HG02642 (cell line): ENCODE data around the gene SNTG2.
"Not testable (repeated sequence)": the region's sequence is repeated elsewhere in the genome, so short reads cannot be mapped to it uniquely, and the experiment has no call there.

Experiments used
- ATAC-seq: cut with Tn5 transposase; IDR thresholded peaks from one replicate; pipeline ENCODE4 v1.9.1; 2021; ENCODE audit warnings: mild to moderate bottlenecking; ENCODE audit not compliant: unreplicated experiment, poor library complexity

SNTG2 gene

DNA sequence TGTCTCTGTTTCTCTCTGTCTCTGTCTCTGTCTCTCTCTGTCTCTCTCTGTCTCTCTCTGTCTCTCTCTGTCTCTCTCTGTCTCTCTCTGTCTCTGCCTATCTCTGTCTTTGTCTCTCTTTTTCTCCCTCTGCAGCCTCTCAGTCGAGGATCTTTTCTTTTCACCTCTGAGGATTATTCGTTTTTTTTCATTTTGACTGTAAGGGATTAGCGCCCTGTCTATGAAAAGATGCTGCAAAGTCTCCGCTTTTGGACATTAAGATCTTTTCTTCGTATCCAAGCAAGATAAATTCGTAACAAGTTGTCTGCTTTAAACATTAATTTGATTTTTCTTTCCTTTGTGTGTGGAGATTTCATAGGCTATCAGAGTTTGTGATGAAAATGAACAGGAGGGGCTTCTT, 271.4 kb downstream of the SNTG2 start:
- ATAC-seq = no peak

DNA sequence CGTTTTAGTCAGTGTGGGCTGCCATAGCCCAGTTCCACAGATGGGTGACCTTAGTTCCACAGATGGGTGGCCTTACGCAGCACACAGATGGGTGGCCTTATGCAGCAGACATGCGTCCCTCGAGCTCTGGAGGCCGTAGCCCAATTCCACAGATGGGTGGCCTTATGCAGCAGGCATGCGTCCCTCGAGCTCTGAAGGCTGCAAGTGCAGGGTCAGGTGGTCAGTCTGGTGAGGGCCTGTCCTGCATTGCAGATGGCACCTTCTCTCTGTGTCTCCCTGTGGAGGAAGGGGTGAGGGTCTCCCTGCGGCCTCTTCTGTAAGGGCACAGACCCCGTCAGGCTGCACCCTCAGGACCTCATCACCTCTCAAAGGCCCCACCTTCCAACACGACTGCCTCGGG, 273.1 kb downstream of the SNTG2 start:
- no peak for ATAC-seq

DNA sequence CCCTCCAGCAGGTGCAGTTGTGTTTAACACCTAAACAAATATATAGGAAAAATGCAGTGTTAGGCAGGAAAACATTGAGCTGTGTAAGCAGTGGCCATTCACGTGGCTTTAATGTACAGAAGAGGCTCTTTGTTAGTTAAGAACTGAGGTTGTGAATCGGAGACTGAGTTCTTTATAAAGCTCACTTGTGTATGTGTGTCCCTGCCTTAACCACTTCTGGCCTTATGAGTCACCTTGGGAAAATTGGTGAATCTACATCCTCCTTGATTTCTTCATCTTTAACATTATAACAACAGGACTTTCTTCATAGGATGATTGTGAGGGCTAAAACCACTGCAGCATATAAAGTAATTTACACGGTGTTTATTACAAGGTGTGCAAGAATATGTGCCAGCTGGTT, 274.3 kb downstream of the SNTG2 start:
- ATAC-seq = no peak

DNA sequence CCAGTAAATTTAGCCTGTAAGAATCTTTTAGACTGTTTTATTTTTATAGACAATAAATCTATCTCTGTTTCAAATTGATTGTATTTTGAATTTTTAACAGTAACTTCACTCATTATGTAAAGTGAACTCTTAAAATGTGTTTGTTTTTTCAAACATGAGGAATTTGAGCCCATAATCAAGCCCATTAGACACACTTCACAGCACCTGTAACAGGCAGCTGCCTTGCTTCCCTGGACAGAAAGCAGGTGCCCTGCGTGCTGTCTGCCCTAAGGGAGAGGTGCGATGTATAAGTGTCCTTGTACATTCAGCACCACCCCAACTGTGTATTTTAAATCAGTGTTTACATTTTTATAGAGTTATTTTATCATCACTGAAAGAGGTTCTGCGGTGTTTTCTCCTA, 276.1 kb downstream of the SNTG2 start:
- ATAC-seq = no peak

DNA sequence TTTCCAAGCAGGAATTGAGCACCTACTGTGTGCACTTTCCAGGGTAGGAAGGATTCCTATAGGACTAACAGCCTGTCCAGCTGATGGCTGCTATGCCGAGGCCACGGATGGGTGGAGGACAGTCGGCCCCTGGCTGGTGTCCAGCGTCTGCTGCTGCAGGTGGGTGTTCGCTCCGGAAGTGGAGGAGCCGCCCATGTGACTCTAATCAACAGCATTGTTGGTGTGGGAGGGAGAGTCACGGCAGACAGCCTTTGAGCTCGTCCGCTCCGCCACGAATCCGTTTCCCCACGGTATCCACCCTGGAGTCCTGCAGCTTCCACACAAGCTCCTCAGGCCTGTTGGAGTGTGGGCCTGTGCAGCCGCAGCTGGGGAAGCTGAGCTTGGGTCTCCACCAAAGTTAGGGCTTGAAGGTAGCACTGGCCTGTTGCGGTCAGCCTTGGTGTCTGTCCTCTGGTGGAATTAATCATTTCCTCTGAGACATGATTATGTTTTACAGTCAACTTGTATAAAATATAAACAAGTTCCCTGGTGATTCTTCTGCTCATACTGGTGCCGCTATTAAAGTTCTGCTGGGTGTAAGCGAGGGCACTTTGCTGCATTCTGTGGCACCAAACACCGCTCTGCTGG, 276.7 kb downstream of the SNTG2 start:
- no peak for ATAC-seq

DNA sequence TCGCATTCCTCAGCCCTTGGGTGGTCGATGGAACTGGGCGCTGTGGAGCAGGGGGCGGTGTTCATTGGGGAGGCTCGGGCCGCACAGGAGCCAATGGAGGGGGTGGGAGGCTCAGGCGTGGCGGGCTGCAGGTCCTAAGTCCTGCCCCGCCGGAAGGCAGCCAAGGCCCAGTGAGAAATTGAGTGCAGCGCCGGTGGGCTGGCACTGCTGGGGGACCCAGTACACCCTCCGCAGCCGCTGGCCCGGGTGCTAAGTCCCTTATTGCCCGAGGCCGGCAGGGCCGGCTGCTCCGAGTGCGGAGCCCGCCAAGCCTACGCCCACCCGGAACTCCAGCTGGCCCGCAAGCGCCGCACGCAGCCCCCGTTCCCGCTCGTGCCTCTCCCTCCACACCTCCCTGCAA, 278.9 kb downstream of the SNTG2 start:
- not testable (repeated sequence) for ATAC-seq

DNA sequence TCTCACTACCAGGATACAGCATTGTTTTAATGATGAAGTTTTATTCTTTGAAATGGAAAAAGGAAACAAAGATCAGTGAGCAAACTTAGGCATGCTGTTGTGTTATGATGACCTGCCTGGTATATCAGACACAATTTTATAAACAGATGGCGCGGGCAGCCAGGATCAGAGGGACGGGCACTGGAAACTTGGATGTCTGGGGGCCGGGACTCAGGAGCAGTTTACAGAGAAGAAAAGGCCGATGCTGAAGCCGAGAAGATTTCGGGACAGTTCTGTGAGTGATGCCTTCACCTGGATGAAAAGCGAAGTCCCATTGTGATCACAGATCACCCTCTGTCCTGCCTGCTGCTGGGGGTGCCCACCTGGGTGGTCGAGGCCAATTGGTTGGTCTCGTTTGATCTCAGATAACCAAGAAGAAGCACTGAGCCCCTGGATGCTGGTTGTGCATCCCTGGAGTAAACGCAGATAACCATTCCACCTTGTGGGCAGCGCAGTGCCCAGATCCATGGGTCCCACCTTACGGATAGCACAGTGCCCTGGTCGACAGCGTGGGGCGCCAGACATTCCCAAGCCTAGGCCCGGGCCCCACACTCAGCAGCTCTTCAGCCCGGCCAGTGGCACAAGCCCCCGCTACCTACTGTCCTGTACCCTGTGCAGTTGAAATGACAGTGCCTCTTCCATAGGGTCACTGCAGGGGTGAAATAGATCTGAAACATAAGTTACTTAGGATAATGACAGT, 279.7 kb downstream of the SNTG2 start:
- no peak for ATAC-seq

DNA sequence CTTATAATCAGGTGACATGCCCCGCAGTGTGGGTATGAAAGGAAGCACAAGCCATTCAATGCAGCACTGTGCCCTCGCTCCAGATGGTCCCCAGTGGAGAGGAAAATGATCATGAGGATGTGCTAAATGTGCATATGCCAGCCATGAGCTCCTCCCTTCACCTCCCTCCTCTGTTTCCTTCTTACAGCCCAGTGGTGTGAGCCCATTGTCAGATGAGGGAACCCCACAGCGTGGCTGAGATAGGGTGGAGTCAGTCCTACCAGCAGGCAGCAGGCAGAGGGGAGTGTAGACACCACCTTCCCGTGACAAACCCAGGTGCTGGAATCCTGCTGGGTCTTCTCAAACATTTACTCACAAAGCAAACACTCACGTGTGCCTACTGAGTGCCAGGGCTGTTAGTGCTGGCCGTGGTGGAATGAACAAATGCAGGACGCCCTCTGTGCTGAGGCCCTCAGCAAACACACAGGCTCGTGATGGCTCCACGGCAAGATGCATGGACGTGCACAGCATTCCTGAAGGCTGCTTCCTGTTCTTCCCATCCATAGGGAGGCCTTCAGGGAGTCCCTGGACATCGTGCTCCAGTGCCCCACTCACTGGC, 280.9 kb downstream of the SNTG2 start:
- no peak for ATAC-seq

DNA sequence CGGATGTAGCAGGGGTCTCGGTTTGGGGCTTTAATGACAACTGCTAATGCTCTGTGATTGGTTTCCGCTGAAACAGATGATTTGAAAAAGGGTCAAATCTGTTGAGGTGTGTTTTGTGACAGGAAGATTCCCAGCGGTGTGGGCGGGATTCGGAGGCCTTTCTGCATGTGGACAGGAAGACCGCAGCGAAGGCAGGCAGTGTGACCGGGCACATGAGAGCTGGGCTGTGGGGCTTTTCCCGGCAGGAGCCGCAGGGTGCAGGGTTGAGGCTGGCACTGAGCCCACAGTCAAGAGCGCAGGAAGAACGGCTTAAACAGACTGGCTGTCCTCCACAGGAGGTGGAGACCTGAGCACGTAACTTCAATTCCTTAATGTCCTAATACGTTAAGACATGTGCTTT, 282.6 kb downstream of the SNTG2 start:
- no peak for ATAC-seq

DNA sequence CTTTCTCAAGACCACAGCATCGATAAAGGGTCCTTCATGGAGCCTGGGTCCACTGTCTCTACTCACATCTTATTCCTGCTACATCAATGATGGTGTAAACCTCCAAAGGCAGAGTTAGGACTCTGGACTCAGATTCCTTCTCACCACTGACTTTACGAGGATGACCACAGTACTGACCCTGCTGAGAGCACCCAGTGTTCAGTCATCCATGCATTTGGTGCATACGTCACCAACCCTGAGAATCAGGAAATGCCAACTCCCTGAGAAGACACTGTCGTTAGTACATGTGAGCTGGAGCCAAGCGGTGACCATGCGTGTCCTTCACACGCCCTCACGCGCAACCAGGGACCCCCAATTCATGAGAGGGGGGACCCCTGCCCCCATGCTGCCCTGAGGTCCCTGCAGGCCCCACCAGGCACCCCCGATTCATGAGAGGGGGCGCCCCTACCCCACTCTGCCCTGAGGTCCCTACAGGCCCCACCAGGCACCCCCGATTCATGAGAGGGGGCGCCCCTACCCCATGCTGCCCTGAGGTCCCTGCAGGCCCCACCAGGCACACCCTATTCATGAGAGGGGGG, 284.2 kb downstream of the SNTG2 start:
- no peak for ATAC-seq

DNA sequence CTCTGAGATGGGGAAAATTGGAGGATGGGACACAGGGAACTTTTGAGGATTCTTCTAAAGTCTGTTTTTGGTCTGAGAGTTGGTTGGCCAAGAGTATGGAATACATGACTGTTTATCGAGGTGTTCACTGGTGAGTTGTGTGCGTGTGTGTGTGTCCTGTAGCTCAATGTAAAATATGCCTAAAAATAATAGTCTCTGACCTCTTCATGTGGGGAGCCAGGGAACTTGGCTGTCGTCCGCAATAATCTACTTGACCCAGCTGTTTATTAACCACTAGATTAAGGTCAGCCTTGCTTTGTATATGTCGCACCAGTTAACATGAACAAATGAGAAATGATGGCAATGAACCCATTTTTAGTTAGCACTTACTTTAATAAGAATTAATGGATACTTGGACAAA, 285.2 kb downstream of the SNTG2 start:
- no peak for ATAC-seq

DNA sequence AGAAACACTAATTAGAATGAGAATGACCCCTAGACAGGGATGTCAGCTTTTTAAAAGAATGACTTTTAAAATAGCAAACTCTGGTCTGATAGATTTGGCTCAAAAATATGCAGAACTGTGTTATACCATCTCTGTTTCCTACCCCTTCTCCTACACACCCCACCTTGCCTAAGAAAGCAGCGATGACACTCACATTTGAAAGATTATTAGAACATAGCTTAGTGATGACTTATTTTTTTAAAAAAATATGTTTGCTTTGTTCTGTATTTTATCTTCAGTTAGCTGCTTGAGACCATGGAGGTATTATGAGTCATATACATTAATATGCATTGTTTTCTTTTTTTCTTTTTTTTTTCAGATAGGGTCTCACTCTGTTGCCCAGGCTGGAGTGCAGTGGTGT, 286.0 kb downstream of the SNTG2 start:
- ATAC-seq = no peak

DNA sequence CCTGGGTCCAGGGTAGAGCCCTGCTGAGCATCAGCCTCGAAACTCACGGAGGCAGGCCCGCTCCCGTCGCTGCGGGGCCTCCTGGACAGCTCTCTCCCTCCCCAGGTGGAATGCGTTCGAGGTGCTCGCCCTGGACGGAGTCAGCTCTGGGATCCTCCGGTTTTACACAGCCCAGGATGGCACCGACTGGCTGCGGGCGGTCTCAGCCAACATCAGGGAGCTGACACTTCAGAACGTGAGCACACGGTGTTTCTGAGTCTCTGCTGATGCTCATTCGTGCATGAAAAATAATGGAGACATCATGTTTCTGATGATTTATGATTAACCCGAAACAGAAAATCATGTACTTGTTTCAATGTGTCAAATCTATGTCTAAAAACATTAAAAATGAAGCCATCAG, 287.1 kb downstream of the SNTG2 start:
- ATAC-seq = no peak

DNA sequence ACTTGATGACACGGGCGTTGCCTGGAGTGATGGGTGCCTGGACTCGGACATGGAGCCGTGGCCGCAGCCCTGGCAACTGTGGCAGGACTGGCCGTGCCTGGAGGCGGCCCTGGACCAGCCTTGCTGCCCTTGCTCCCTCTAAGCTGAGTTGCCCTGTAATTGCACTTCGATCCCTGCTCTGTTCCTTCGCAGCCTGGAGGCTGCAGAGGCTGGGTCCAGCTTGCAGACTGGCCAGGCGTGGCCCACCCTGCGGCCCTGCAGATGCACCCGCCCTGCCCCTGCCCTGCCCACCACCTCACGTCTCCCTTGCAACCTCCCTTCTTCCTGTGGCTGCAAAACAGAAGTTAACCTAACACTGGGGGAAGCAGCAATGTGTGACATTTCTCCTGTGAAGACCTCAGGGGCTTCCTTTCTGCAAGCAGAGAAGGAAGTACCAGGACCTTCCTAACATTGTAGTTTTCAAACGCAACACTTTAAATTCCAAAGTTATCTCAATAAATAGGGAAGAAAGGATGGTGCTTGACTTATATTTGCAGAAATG, 288.0 kb downstream of the SNTG2 start:
- ATAC-seq = no peak

DNA sequence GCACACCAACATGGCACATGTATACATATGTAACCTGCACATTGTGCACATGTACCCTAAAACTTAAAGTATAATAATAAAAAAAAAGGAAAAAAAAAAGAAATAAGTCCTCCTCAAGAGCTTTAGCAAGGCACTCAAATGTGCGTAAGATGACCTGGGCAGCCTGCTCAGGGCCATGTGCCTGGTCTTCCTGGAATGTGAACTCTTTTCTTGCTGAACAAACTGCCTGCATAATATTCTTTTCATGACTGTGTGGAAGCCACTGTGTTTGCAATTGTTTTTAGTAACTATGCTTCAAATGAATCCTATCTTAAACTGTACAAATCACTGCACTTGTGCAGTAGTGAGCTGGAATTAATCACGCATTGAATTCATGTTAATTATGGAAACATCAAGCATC, 294.5 kb downstream of the SNTG2 start:
- no peak for ATAC-seq

DNA sequence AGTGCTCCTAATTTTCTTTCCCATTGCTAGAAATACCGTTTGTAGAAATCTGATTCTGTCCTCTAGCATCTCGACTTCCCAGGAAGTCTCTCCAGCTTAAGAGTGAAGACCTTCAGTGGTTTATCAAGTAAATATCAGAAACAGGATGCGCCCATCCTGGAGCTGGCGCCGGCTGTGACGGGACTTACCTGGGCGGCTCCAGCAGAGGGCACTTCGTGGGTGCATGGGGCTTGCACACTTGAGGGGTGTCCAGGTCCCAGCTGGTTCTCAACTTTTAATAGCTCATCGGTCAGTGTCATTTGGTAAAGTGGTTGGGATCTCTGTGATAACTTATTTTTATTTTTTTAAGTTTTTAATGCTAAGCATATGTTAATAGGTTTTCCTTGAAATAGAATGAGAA, 295.6 kb downstream of the SNTG2 start:
- ATAC-seq = no peak

DNA sequence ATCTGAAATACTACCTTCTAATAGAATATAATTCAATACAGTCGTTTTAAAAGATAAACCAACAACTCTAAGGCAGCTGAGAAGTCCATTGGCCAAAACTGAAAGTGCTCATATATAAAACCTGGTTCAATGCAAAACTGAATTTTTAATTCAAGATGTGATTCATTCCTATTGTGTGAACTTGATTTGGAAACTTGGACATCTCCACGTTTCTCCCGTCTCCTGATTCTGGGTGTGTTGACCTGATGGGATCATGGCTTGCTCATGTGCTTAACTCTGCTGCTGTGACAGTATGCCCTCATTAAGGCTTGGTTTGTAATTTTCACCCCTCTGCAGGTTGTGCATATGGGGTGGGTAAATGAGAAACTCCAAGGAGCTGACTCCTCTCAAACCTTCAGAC, 296.3 kb downstream of the SNTG2 start:
- ATAC-seq = no peak

DNA sequence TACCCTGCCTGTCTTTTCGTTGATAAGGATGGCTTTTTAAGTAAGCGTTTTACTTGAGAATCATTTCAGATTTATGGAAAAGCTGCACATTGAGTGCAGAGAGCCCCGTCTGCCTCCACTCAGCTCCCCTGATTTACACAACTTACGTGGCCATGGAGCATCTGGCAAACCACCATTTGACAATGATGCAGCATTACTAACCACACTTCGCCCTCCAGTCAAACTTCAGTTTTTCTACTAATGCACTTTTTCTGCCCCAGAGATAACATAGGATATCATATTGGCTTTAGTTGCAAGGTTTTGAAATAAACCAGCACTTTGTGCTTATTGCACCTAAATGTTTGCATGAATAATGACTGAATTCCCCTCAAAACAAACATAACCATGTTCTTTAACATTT, 297.5 kb downstream of the SNTG2 start:
- ATAC-seq = no peak

DNA sequence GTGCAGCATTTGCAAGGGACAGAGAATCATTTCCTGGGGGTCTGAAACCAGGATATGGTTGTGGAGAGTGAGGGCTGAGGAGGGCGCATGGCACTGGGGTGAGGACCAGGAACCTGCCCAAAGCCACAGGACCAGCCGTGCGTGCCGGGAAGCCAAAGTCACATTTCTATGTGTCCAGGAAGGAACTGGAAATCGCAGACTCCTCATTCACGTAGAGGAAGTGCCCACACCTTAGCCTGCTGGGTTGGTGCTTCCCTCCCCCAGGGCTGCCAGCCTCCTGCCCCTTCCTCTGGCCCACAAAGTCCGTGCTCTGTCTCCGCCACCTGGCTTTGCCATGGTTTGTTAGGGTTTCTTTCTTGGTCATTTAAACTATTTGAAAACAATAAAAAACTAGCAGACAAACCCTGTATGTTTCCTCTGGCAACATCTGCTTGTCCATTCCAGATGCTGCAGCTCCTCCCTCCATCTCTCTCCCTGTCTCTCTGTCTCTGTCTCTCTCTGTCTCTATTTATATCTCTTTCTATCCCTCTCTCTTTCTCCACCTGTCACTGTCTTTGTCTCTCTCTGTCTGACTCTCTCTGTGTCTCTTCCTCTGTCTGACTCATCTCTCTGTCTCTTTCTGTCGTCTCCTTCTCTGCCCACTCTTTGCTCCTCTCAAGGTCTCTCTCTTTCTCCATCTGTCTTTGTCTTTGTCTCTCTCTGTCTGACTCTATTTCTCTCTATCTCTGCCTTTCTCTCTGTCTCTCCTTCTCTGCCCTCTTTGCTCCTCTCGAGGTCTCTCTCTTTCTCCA, 299.4 kb downstream of the SNTG2 start:
- ATAC-seq = no peak

DNA sequence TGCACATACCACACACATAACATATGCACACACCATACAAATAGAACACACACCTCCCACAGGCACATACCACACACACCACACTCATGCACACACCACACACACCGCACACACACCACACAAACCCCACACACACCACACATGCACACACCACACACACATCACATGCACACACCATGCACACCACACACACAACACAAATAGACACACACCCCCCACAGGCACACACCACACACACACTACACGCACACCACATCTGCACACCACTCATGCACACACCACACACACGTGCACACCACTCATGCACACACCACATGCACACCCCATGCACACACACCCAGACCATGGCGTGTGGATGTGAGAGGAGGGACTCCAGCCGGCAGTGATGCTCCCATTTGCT, 300.9 kb downstream of the SNTG2 start:
- no peak for ATAC-seq

DNA sequence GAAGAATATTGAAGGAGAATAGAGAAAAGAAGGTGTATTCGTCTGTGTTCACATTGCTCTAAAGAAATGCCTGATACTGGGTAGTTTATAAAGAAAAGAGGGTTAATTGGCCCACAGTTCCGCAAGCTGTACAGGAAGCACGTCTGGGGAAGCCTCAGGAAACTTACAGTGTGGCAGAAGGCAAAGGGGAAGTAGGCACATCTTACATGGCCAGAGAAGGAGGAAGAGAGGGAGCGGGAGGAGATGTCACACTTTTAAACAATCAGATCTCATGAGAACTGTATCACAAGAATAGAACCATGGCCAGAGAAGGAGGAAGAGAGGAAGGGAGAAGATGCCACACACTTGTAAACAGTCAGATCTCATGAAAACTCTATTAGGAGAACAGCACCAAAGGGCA, 303.0 kb downstream of the SNTG2 start:
- no peak for ATAC-seq
